NCI-H69 (cell line): ENCODE data around the gene LATS2.

Source experiments
- DNase-seq: peaks from one replicate; lab custom pipeline; 2025; lab: John Stamatoyannopoulos, UW

The LATS2 gene

DNA sequence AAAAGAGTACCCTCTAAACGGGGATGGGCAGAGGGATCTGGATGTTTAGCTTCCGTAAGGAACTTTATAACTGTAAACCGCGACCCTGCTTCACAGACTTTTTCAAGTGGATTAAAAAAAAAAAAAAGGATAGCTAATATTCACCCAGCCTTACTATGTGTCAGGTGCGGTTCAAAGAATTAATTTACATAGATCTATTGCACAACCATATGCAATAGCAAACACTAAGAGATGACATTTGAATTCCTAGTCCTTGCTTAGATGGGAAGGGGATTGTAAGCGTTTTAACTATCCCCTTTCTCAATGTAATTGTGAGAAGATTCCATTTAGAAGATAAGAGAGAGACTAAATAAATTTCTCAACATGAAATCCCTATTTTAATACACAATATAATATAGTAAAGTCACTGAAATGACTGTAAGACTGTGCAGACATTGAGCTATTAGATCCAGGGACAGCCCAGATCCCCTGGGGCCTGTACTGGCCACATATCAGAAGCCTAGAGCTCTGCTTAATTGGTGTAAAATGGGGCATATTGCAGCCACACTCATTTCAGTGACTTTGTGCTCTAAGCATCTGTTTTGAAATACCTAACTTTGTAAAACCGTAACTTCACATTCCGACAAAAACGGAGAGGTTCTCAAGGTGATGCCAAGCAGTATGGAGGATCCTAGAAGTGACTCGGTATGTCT, 13.6 kb downstream of the LATS2 start:
- DNase-seq: no peak

- DNase-seq: no peak
Observed at GRCh38 chr13:21047087-21047486, 14.3 kb downstream of the LATS2 start.

DNA sequence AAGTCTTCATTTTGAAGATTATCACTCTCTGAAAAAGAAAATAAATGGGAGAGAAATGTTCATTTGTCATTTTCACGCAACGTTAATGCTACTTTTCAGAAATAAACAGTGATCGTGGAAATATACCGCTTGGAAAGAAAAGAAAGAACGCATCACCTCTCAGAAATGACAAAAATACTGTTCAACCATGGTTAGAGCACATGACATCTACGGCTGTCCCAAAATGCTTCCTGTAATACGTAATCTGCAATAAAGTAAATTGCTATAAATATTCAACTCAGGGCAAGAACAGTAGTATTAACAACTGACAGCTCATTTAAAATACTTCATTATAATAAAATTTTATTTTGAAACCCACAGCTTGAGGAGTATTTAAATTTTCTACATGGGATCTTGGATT, 15.2 kb downstream of the LATS2 start:
- DNase-seq: no peak

DNA sequence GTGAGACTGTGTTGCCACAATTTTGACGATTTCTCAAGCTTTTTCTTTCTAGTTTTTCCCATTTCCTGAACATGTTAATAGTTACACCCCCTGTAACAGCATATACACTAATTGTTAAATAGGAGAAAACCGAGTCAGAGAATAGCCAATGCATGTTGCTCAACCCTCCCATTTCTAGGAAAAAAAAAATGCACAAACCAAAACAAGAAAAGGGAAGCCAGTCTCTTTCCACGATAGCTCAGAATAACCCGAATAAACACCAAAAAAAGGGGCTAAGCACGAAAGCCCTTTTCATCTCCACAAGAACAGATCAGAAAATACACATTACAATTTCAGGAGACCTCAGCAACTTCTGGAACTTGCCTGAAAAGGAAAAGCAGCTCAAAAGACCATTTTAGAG, 16.3 kb downstream of the LATS2 start:
- no peak for DNase-seq

- no peak for DNase-seq
Observed at GRCh38 chr13:21043898-21044297, 17.5 kb downstream of the LATS2 start.

- no peak for DNase-seq
Observed at GRCh38 chr13:21040120-21040826, 21.1 kb downstream of the LATS2 start.

- DNase-seq: no peak
Observed at GRCh38 chr13:21039097-21039800, 22.1 kb downstream of the LATS2 start.

DNA sequence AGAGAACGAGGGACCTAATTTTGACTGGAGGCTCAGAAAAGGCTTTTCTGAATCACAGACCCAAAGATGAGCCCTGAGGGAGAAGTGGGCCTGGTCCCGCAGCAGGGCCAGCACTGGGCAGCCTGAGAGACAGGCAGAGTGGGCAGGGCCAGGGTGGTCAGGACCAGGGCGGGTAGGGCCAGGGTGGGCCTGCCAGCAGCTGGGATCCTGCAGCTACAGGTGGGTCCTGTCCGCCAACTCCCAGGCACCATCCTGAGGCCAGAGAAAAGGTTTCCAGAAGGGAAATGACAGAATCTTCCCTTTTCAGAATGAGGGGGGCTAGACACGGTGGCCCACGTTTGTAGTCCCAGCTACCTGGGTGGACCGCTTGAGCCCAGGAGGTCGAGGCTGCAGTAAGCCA, 23.7 kb downstream of the LATS2 start:
- no peak for DNase-seq

- DNase-seq: no peak
Observed at GRCh38 chr13:21035498-21035897, 25.9 kb downstream of the LATS2 start.

- no peak for DNase-seq
Observed at GRCh38 chr13:21034603-21035191, 26.7 kb downstream of the LATS2 start.

DNA sequence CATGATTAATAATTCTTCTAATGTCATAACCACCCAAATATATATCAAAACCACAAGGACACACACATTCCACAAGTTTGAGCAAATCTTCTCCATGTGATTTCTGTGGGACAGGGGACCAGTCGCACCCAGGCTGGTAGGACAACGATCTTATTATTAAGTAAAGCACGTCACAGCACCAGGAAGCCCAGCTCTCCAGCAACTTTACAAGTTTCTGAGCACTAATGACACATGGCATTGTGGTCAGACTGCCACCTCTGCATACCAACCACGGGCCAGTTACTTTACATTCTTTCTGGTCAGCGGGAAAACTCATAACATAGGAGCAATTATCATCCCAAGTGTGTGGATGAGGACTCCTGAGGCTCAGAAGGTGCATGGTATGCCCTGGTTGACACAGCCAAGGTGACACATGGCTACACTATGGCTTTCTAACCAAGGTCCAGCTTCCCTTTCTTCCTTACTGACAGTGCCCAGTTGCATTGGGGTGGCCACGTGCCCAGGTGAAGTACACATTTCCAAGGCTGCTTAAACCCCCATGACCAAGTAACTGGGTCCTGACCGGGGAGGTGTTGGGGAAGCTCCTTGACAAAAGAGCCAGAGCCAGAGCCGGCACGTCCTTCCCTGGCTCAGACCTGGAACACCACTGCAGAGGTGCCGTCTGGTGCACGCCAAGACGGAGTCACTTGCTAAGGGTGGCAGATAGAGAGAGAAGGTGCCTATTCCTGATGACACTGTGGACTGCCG, 27.4 kb downstream of the LATS2 start:
- DNase-seq: no peak

DNA sequence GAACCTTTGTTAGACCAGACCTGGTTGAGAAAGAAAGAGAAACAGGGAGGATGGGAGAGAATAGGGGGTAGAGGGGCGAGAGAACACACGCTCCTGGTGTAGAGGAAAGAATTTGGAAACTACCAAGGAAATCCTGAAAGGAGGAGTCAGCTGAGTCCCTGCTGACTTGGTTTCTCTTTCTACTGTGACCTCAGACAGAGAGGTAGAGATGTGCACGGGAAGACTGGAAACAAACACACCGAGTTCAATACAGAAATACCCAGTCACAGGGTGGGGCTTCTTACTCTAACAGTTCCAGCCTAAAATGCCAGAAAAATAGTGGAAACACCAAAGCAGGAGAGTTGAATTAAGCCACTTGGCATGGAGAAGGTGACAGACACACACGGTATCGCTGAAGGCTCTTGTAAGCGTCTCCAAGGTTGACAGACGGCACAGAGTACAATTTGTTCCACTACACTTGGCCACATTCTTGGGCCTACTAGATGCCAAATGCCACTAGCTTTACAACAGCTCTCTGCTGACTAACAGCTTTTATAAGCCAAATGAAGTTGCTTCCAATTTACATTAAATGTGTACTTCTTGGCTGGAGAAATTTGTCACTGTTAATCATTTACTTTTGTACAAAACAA, 28.1 kb downstream of the LATS2 start:
- no peak for DNase-seq

GRCh38 chr13:21032656-21033055, 28.7 kb downstream of the LATS2 start:
- DNase-seq: no peak

GRCh38 chr13:21031594-21032275, 29.7 kb downstream of the LATS2 start:
- DNase-seq: no peak

- no peak for DNase-seq
Observed at GRCh38 chr13:21025539-21025938, 35.8 kb downstream of the LATS2 start.

- no peak for DNase-seq
Observed at GRCh38 chr13:21022056-21022979, 39.1 kb downstream of the LATS2 start.

DNA sequence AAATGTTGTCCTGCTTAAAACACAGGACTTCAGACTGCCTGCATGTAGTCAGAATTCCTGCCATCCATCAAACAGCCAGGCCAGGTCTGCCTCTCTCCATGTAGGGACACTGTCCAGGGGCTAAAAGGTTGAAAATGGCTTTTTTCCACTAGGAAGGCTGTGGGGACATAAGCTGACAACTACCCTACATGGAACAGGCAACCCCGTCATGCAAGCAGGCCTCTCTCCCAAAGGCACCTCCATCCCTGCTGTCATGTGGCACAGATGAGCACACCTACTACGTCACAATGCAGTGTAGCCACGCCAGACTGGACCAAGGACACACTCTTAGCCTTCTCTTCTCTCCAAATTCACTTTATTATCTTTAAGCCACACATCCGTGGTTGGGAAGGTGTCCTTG, 40.8 kb downstream of the LATS2 start:
- no peak for DNase-seq

DNA sequence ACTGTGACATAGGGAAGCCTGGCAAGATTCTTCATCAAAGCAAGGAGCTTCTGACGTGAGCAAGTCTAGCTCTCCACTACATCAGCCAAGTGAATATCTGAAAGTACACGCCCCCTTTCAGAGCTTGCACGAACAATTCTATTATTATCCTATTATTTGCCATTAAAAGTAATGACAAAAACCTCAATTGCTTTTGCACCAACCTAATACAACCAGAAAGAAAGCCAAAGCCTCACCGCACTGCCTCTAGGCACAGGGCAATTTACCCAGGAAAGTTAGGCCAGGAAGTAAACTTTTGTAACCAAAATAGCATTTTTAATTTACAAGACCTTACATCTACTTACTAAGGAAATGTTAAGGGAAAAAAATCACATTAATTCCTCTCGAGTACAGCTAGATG, 41.2 kb downstream of the LATS2 start:
- DNase-seq: no peak

- no peak for DNase-seq
Observed at GRCh38 chr13:21018220-21018619, 43.2 kb downstream of the LATS2 start.

- no peak for DNase-seq
Observed at GRCh38 chr13:21016487-21016886, 44.9 kb downstream of the LATS2 start.
